ENCODE measurements around the gene RNASE8. TPM values are rescaled to one million over a fixed set of nuclear protein-coding genes. Genes with fewer than 3 reads are reported as not detected.

Gene RNASE8
- total RNA-seq, 1 donor from 2014 or later = not detected

DNA sequence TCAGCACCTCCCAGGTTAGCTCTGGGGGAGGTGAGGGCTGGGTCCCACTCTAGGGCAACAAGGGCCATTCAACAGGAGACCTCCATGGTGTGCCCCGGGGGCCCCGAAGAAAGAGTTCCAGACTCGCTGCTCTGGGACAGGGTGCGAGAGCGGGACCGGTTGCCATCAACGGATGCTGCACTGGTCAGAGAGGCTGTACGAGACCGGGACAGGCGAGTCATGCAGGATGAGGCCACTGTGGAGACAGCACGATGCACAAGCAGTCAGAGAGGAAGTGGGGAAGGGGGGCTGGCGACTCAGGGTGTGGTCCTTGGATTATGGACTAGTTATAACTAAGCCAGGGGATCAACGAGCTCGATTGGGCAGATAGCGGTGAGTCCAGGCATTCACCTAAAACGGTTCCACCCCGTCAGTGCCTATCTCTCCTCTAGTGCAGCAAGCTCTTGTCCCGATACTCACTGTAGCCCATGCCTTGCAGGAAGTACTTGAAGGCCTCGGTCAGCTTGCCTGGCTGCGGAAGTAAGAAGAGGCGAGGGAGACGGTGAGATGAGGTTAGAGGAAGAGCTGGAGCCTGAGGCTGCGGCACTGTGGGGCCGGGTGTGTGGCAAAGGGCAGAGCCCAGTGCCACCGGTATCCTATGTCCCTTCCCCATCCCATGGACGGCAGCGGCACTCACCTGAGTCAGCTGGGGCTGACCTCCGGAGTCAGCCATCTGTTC, 39.9 kb upstream of the RNASE8 start:
- Histone ChIP-seq H3K9me3 (ENCODE audit: insufficient read depth, low read depth, low read length) (no peaks in the 10 kb centered on the region), H3K79me2 (ENCODE audit: insufficient read depth, low read length) (no peaks in the 10 kb centered on the region), H3K27ac (ENCODE audit: low read depth, low read length) (no peak overlapping the region), H3K4me2 (ENCODE audit: low read length) (no peak overlapping the region), H3K9ac (ENCODE audit: low read length) (no peak overlapping the region), H3K27me3 (ENCODE audit: insufficient read depth, low read length) (peaks cover 14% of the 10 kb centered on the region), H3K4me3 (ENCODE audit: insufficient read depth, low read depth, low read length) (no peak overlapping the region), H3K4me1 (ENCODE audit: insufficient read depth, low read length) (peaks cover 4% of the 10 kb centered on the region), H4K20me1 (ENCODE audit: insufficient read depth, low read length) (no peaks in the 10 kb centered on the region), H2AFZ (ENCODE audit: low read depth, low read length) (no peak overlapping the region), H3K36me3 (ENCODE audit: insufficient read depth, low read length) (no peaks in the 10 kb centered on the region)
- DNase-seq (ENCODE audit: low read depth) (no peak), FAIRE-seq (no peak)
- H3K27ac Mint-ChIP-seq (ENCODE audit: unreplicated experiment) = no peak overlapping the region
- H3K27me3 Mint-ChIP-seq (ENCODE audit: low read depth, unreplicated experiment) = peaks cover 22% of the 10 kb centered on the region
- H3K4me3 Mint-ChIP-seq (ENCODE audit: unreplicated experiment) = no peak overlapping the region
- H3K4me1 Mint-ChIP-seq (ENCODE audit: low read depth, unreplicated experiment) = peaks cover 12% of the 10 kb centered on the region
- no peak for TF ChIP-seq EZH2 (IDR thresholded peaks at IDR 0.05; ENCODE audit: insufficient read depth, low read length)
- TF ChIP-seq, protein P1, sequence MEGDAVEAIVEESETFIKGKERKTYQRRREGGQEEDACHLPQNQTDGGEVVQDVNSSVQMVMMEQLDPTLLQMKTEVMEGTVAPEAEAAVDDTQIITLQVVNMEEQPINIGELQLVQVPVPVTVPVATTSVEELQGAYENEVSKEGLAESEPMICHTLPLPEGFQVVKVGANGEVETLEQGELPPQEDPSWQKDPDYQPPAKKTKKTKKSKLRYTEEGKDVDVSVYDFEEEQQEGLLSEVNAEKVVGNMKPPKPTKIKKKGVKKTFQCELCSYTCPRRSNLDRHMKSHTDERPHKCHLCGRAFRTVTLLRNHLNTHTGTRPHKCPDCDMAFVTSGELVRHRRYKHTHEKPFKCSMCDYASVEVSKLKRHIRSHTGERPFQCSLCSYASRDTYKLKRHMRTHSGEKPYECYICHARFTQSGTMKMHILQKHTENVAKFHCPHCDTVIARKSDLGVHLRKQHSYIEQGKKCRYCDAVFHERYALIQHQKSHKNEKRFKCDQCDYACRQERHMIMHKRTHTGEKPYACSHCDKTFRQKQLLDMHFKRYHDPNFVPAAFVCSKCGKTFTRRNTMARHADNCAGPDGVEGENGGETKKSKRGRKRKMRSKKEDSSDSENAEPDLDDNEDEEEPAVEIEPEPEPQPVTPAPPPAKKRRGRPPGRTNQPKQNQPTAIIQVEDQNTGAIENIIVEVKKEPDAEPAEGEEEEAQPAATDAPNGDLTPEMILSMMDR (IDR thresholded peaks at IDR 0.05; ENCODE audit: insufficient read depth, low read depth, low read length) = no peak
- H3K36me3 Mint-ChIP-seq (ENCODE audit: low read depth, unreplicated experiment) = peaks cover 8% of the 10 kb centered on the region
- peaks cover 5% of the 10 kb centered on the region for H3K9me3 Mint-ChIP-seq (ENCODE audit: unreplicated experiment)

- H3K36me3 Mint-ChIP-seq (ENCODE audit: low read depth, unreplicated experiment) = peaks cover 8% of the 10 kb centered on the region
- no peak for DNase-seq (ENCODE audit: low read depth)
- Histone ChIP-seq H3K4me3 (ENCODE audit: insufficient read depth, low read depth, low read length) (no peak overlapping the region), H3K4me2 (ENCODE audit: low read length) (no peak overlapping the region), H3K79me2 (ENCODE audit: insufficient read depth, low read length) (no peaks in the 10 kb centered on the region), H3K27ac (ENCODE audit: low read depth, low read length) (no peak overlapping the region), H3K9ac (ENCODE audit: low read length) (no peak overlapping the region), H3K27me3 (ENCODE audit: insufficient read depth, low read length) (peaks cover 14% of the 10 kb centered on the region), H2AFZ (ENCODE audit: low read depth, low read length) (no peak overlapping the region), H3K4me1 (ENCODE audit: insufficient read depth, low read length) (peaks cover 4% of the 10 kb centered on the region), H3K36me3 (ENCODE audit: insufficient read depth, low read length) (no peaks in the 10 kb centered on the region), H3K9me3 (ENCODE audit: insufficient read depth, low read depth, low read length) (no peaks in the 10 kb centered on the region), H4K20me1 (ENCODE audit: insufficient read depth, low read length) (no peaks in the 10 kb centered on the region)
- H3K27me3 Mint-ChIP-seq (ENCODE audit: low read depth, unreplicated experiment) = peaks cover 23% of the 10 kb centered on the region
- H3K9me3 Mint-ChIP-seq (ENCODE audit: unreplicated experiment) = peaks cover 5% of the 10 kb centered on the region
- no peak for TF ChIP-seq EZH2 (IDR thresholded peaks at IDR 0.05; ENCODE audit: insufficient read depth, low read length)
- TF ChIP-seq, protein P1 (IDR thresholded peaks at IDR 0.05; ENCODE audit: insufficient read depth, low read depth, low read length) = no peak
- FAIRE-seq = no peak
- H3K4me3 Mint-ChIP-seq (ENCODE audit: unreplicated experiment) = no peak overlapping the region
- H3K27ac Mint-ChIP-seq (ENCODE audit: unreplicated experiment) = no peak overlapping the region
- peaks cover 12% of the 10 kb centered on the region for H3K4me1 Mint-ChIP-seq (ENCODE audit: low read depth, unreplicated experiment)
These were observed 39.3 kb upstream of the RNASE8 start for GRCh38 chr14:21018286-21018685.

GRCh38 chr14:21018781-21019180, 38.8 kb upstream of the RNASE8 start:
- peaks cover 12% of the 10 kb centered on the region for H3K4me1 Mint-ChIP-seq (ENCODE audit: low read depth, unreplicated experiment)
- no peak for TF ChIP-seq EZH2 (IDR thresholded peaks at IDR 0.05; ENCODE audit: insufficient read depth, low read length)
- TF ChIP-seq, protein P1 (IDR thresholded peaks at IDR 0.05; ENCODE audit: insufficient read depth, low read depth, low read length) = no peak
- H3K4me3 Mint-ChIP-seq (ENCODE audit: unreplicated experiment) = no peak overlapping the region

More at GRCh38 chr14:21018781-21019180, 38.8 kb upstream of the RNASE8 start:
- no peak overlapping the region for H3K4me3 ChIP-seq (ENCODE audit: insufficient read depth, low read depth, low read length)
- Mint-ChIP-seq H3K27me3 (ENCODE audit: low read depth, unreplicated experiment) (peaks cover 25% of the 10 kb centered on the region), H3K36me3 (ENCODE audit: low read depth, unreplicated experiment) (peaks cover 8% of the 10 kb centered on the region), H3K9me3 (ENCODE audit: unreplicated experiment) (peaks cover 5% of the 10 kb centered on the region), H3K27ac (ENCODE audit: unreplicated experiment) (no peak overlapping the region)
- no peak overlapping the region for H3K4me2 ChIP-seq (ENCODE audit: low read length)
- H4K20me1 ChIP-seq (ENCODE audit: insufficient read depth, low read length) = no peaks in the 10 kb centered on the region
- no peaks in the 10 kb centered on the region for H3K36me3 ChIP-seq (ENCODE audit: insufficient read depth, low read length)
- H2AFZ ChIP-seq (ENCODE audit: low read depth, low read length) = no peak overlapping the region
- H3K27me3 ChIP-seq (ENCODE audit: insufficient read depth, low read length) = peaks cover 16% of the 10 kb centered on the region
- DNase-seq (ENCODE audit: low read depth) (no peak), FAIRE-seq (no peak)
- peaks cover 4% of the 10 kb centered on the region for H3K4me1 ChIP-seq (ENCODE audit: insufficient read depth, low read length)
- no peak overlapping the region for H3K9ac ChIP-seq (ENCODE audit: low read length)
- H3K79me2 ChIP-seq (ENCODE audit: insufficient read depth, low read length) = no peaks in the 10 kb centered on the region
- no peaks in the 10 kb centered on the region for H3K9me3 ChIP-seq (ENCODE audit: insufficient read depth, low read depth, low read length)
- no peak overlapping the region for H3K27ac ChIP-seq (ENCODE audit: low read depth, low read length)

All from astrocyte (in vitro differentiated cells and primary cell).